ENCODE results near the gene IGFL4. TPM values are rescaled to one million over a fixed set of nuclear protein-coding genes. Genes with fewer than 3 reads are reported as not detected.

Gene IGFL4
- total RNA-seq, 1 donor from 2014 or later: 3.4 TPM

DNA sequence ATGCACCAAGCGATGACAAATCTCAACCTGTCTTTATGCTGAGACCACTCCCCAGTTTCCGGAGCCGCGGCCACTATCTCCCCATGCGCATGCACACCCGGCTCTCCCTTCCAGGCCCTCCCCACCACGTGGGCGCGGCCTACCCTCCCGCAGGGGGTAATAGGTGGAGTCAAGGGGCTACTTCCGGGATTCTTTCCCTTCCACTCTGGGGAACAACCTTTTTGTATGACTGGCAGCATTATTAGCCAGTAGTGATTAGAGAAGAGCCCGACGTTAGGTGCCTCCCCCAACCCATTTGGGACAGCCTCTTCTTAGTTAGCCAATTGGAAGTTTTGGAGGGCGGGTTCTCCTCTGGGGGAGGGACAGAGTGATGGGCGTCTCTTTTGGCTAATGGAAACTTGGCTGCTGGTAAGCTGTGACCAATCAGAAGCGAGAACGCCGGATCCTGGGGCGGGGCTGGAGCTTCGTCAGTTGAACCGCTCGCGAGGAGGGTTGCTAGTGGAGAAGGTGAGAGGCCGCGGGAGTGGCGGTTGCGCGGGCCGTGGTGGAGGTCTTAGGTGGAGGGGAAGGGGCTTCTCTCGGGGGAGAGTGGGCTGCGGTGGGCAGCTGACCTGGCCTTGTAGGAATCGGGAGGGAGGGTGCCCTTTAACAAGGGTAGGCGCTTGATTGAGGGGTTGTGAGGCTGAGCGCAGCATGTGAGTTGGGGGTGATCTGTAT lies 45.6 kb downstream of the IGFL4 start, which contains the start of gene CCDC61:
CCDC61 (plus strand) TSS at position 470 of the 717 bp plus-strand sequence. CDS start 7,552 bp downstream, outside the sequence.
- peak; percentile 100 for DNase-seq (ENCODE audit: low spot score)

DNA sequence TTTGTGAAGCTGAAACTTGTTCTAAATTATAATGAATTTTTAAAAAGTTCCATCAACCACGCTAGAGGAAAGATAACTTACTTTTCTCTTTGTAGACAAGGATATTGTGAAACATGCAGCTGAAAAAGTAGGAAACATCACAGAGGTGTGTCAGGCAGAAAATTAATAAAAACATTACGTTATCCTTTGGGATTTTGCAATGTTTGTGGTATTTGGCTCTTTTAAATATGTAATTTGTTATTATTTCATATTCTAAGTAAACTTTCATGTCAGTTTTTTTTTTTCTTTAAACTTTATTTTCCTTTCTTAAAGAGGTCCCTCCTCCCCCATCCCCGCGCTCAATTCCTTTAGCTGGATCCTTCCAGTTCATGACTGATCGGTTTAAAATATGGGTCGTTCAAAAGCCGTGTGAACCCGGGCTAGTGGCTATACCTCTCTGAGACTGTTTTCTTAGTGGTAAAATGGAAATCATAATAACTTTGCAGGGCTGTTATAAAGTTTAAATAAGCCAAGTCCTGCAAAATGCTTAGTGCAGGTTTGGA lies 46.3 kb downstream of the IGFL4 start:
- no peak for DNase-seq (ENCODE audit: low spot score)

DNA sequence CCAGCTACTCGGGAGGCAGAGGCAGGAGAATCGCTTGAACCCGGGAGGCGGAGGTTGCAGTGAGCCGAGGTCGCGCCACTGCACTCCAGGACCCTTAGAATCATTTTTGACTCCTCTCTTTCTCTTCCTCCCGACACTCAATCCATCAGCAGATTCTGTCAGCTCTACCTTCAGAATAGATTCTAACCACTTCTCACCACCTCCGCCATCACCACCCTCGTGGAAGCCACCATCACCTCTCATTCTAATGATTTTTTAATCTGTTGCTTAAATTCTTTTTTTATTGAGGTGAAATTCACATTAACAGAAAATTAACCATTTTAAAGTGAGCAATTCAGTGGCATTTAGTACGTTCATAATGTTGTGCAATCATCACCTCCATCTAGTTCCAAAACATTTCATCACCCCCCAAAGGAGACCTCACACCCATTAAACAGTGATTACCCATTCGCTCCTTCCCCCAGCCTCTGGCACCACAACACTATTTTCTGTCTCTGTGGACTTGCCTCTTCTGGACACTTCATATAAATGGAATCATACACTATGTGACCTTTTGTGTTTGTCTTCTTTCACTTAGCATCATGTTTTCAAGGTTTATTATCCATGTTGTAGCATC lies 50.6 kb downstream of the IGFL4 start:
- DNase-seq (ENCODE audit: low spot score): no peak

Other genes starting within 250 kb of the IGFL4 start
- 23.8 TPM for gene DMWD, start 248.2 kb downstream of the IGFL4 start, total RNA-seq (ENCODE audit: insufficient read depth, low replicate concordance)
- gene RSPH6A, start 225.7 kb downstream of the IGFL4 start, total RNA-seq (ENCODE audit: insufficient read depth, low replicate concordance): not detected
- 23.1 TPM for gene SYMPK, start 177.9 kb downstream of the IGFL4 start, total RNA-seq (ENCODE audit: insufficient read depth, low replicate concordance)
- not detected for gene FOXA3, start 176.7 kb downstream of the IGFL4 start, total RNA-seq (ENCODE audit: insufficient read depth, low replicate concordance)
- 16.9 TPM for gene IRF2BP1, start 154.9 kb downstream of the IGFL4 start, total RNA-seq (ENCODE audit: insufficient read depth, low replicate concordance)
- not detected for gene MYPOP, start 138.4 kb downstream of the IGFL4 start, total RNA-seq (ENCODE audit: insufficient read depth, low replicate concordance)
- not detected for gene NANOS2, start 126.2 kb downstream of the IGFL4 start, total RNA-seq (ENCODE audit: insufficient read depth, low replicate concordance)
- 6.0 TPM for gene NOVA2, start 67.1 kb downstream of the IGFL4 start, total RNA-seq (ENCODE audit: insufficient read depth, low replicate concordance)
- gene CCDC61, start 45.5 kb downstream of the IGFL4 start, total RNA-seq (ENCODE audit: insufficient read depth, low replicate concordance): 5.8 TPM
- not detected for gene PGLYRP1, start 17.9 kb downstream of the IGFL4 start, total RNA-seq (ENCODE audit: insufficient read depth, low replicate concordance)
- gene IGFL3, start 83.7 kb upstream of the IGFL4 start, total RNA-seq (ENCODE audit: insufficient read depth, low replicate concordance): not detected
- 35.6 TPM for gene IGFL2, start 107.2 kb upstream of the IGFL4 start, total RNA-seq (ENCODE audit: insufficient read depth, low replicate concordance)
- gene IGFL1, start 188.7 kb upstream of the IGFL4 start, total RNA-seq (ENCODE audit: insufficient read depth, low replicate concordance): not detected

All from umbilical cord (tissue), 2 donors.